Fibroblast of skin of back (primary cell): ENCODE data around the gene IL13. TPM values are rescaled to one million over a fixed set of nuclear protein-coding genes. Genes with fewer than 3 reads are reported as not detected.
"Not testable (repeated sequence)": the region's sequence is repeated elsewhere in the genome, so short reads cannot be mapped to it uniquely, and the experiment has no call there.

Source experiments
- DNase-seq: peaks from one replicate; pipeline ENCODE4 v3.0.0-alpha.2; 2013
- polyA plus RNA-seq, 2 experiments: library from polyadenylated mRNA; unstranded; fragments of 120-200 nt; gene quantifications; one replicate each; pipeline ENCODE4 v1.2.1, GENCODE V29; 2013; ENCODE audit not compliant: insufficient read length in 2 of 2

Gene IL13
- not detected for polyA plus RNA-seq (2013, experiment 1 of 2; ENCODE audit: insufficient read length)
- not detected for polyA plus RNA-seq (2013, experiment 2 of 2; ENCODE audit: insufficient read length)

- DNase-seq = no peak
These were observed at the start of gene IL13 for GRCh38 chr5:132657676-132658380. IL13 (plus strand) TSS chr5:132658173; CDS start chr5:132658187, 14 bp downstream.

GRCh38 chr5:132611965-132612364, 46.0 kb upstream of the IL13 start:
- no peak for DNase-seq

GRCh38 chr5:132612846-132613245, 45.1 kb upstream of the IL13 start:
- no peak for DNase-seq

- no peak for DNase-seq
These were observed 36.3 kb upstream of the IL13 start for GRCh38 chr5:132621699-132622098.

- no peak for DNase-seq
These were observed 35.4 kb upstream of the IL13 start for GRCh38 chr5:132622608-132623007.

- no peak for DNase-seq
These were observed 30.5 kb upstream of the IL13 start for GRCh38 chr5:132627470-132627869.

- DNase-seq = no peak
These were observed 29.2 kb upstream of the IL13 start for GRCh38 chr5:132628814-132629213.

GRCh38 chr5:132629230-132629944, 28.6 kb upstream of the IL13 start:
- DNase-seq = no peak

GRCh38 chr5:132633587-132633986, 24.4 kb upstream of the IL13 start:
- not testable (repeated sequence) for DNase-seq

GRCh38 chr5:132635873-132636272, 22.1 kb upstream of the IL13 start:
- DNase-seq = no peak

GRCh38 chr5:132637241-132637640, 20.7 kb upstream of the IL13 start:
- no peak for DNase-seq

GRCh38 chr5:132639706-132640130, 18.3 kb upstream of the IL13 start:
- no peak for DNase-seq

- no peak for DNase-seq
These were observed 17.4 kb upstream of the IL13 start for GRCh38 chr5:132640613-132641012.

GRCh38 chr5:132641241-132641723, 16.7 kb upstream of the IL13 start:
- no peak for DNase-seq

GRCh38 chr5:132641841-132642240, 16.1 kb upstream of the IL13 start:
- DNase-seq = no peak

GRCh38 chr5:132644177-132644576, 13.8 kb upstream of the IL13 start:
- no peak for DNase-seq

- DNase-seq = no peak
These were observed 11.2 kb upstream of the IL13 start for GRCh38 chr5:132646583-132647266.

- DNase-seq = no peak
These were observed 10.5 kb upstream of the IL13 start for GRCh38 chr5:132647473-132647872.

- DNase-seq = no peak
These were observed 9.6 kb upstream of the IL13 start for GRCh38 chr5:132648355-132648754.

- DNase-seq = no peak
These were observed 6.0 kb upstream of the IL13 start for GRCh38 chr5:132651838-132652469.

- DNase-seq = no peak
These were observed 4.3 kb upstream of the IL13 start for GRCh38 chr5:132653716-132654115.
